OCI-LY7 (cell line): Measurements from ENCODE around the gene EEF1AKMT3. TPM values are rescaled to one million over a fixed set of nuclear protein-coding genes. Genes with fewer than 3 reads are reported as not detected.
"Not testable (repeated sequence)": the region's sequence is repeated elsewhere in the genome, so short reads cannot be mapped to it uniquely, and the experiment has no call there.

Experiments used
- BruUV-seq: library from RNA; stranded (reverse); fragments of 400-500 nt; replicated peaks from 2 replicates; lab custom pipeline; 2021; lab: Mats Ljungman, UMichigan
- CTCF ChIA-PET: fragments of 300-600 bp; sonication (Branson Sonifier 250); formaldehyde crosslinking; loops from one replicate; lab custom pipeline; 2022; ENCODE audit warnings: antibody characterized with exemption; ENCODE audit not compliant: unreplicated experiment; lab: Charles Lee
- POLR2A ChIA-PET: fragments of 300-600 bp; sonication (Branson Sonifier 250); formaldehyde crosslinking; loops from one replicate; lab custom pipeline; 2022; ENCODE audit warnings: antibody characterized with exemption; lab: Charles Lee
- DNase-seq: peaks from one replicate; pipeline ENCODE4 v3.0.0-alpha.2; 2015; ENCODE audit warnings: low spot score
- H2AFZ ChIP-seq: fragments of 200-600 bp; sonication (generic), shearing (Covaris generic); 2 replicates; pipeline ENCODE4 v1.6.1; 2014; ENCODE audit warnings: mild to moderate bottlenecking, antibody characterized with exemption, low read length, moderate library complexity
- H3K27ac ChIP-seq: fragments of 200-600 bp; sonication (generic); 2 replicates; pipeline ENCODE4 v1.5.1; 2014; ENCODE audit warnings: mixed run types, low read depth, mild to moderate bottlenecking, moderate library complexity, low read length, inconsistent platforms; ENCODE audit not compliant: poor library complexity, severe bottlenecking
- H3K36me3 ChIP-seq: fragments of 200-600 bp; sonication (generic); 2 replicates; pipeline ENCODE4 v1.6.1; 2014; ENCODE audit warnings: mild to moderate bottlenecking, antibody characterized with exemption, low read length, moderate library complexity, mixed read lengths; ENCODE audit not compliant: insufficient read depth
- H3K4me1 ChIP-seq: fragments of 200-600 bp; sonication (generic); 2 replicates; pipeline ENCODE4 v1.5.1; 2014; ENCODE audit warnings: mild to moderate bottlenecking, low read length; ENCODE audit not compliant: insufficient read depth, poor library complexity, severe bottlenecking
- H3K4me2 ChIP-seq: fragments of 200-600 bp; sonication (generic); 2 replicates; pipeline ENCODE4 v1.6.1; 2014; ENCODE audit warnings: mild to moderate bottlenecking, low read length
- H3K4me3 ChIP-seq: fragments of 200-600 bp; sonication (generic); 2 replicates; pipeline ENCODE4 v1.5.1; 2014; ENCODE audit warnings: mild to moderate bottlenecking, low read depth, low read length; ENCODE audit not compliant: poor library complexity, severe bottlenecking
- H3K79me2 ChIP-seq: fragments of 200-600 bp; sonication (generic); 2 replicates; pipeline ENCODE4 v1.6.1; 2016; ENCODE audit warnings: low read depth, mild to moderate bottlenecking, low read length, moderate library complexity, mixed read lengths; ENCODE audit not compliant: insufficient read depth
- H3K9me2 ChIP-seq: fragments of 200-600 bp; sonication (generic); 2 replicates; pipeline ENCODE4 v1.6.1; 2016; ENCODE audit warnings: mild to moderate bottlenecking, low read length, mixed read lengths; ENCODE audit not compliant: insufficient read depth
- H3K9me3 ChIP-seq: fragments of 200-600 bp; sonication (generic); 2 replicates; pipeline ENCODE4 v1.6.1; 2014; ENCODE audit warnings: mild to moderate bottlenecking, mixed run types, low read length, mixed read lengths
- H4K20me1 ChIP-seq: fragments of 200-600 bp; sonication (generic); 2 replicates; pipeline ENCODE4 v1.6.1; 2014; ENCODE audit warnings: mild to moderate bottlenecking, antibody characterized with exemption, low read length, moderate library complexity, mixed read lengths; ENCODE audit not compliant: insufficient read depth
- EZH2phosphoT487 ChIP-seq: fragments of 200-600 bp; sonication (generic); IDR thresholded peaks from 2 replicates; pipeline ENCODE4 v1.6.1; 2018; ENCODE audit warnings: low read depth, borderline replicate concordance, mild to moderate bottlenecking, mixed run types, antibody characterized with exemption, low read length, moderate library complexity, mixed read lengths
- intact Hi-C: fragments of 100-400 bp; cut with micrococcal nuclease; formaldehyde crosslinking; loops from one replicate; pipeline ENCODE4 v1.10.0; 2022; ENCODE audit not compliant: unreplicated experiment
- total RNA-seq, 2 experiments: library from RNA; depleted of rRNA in 1 of 2; stranded (reverse); fragments of >200 nt in 1 of 2; shearing (Covaris generic) in 1 of 2; gene quantifications; 2 replicates each; pipeline ENCODE4 v1.2.3, GENCODE V29; 2014 to 2022
- TF ChIP-seq, protein P1 (sequence below): fragments of 200-600 bp; sonication (generic); conservative IDR thresholded peaks from 2 replicates; pipeline ENCODE4 v1.5.1; 2014; ENCODE audit warnings: mild to moderate bottlenecking, antibody characterized with exemption, low read length, moderate library complexity, mixed read lengths

The EEF1AKMT3 gene
- total RNA-seq, 2 experiments from 2014 or later = 3.4 to 6.3 TPM

- H3K4me2 ChIP-seq = no peak overlapping the region
- intact Hi-C loops = no loop called here
- no peak for DNase-seq
- H3K79me2 ChIP-seq = no peaks in the 10 kb centered on the region
- no peaks in the 10 kb centered on the region for H3K4me1 ChIP-seq
- H3K9me2 ChIP-seq = no peaks in the 10 kb centered on the region
- peaks cover 13% of the 10 kb centered on the region; the same call in 1 of the 2 replicates for H3K36me3 ChIP-seq
- H4K20me1 ChIP-seq = no peaks in the 10 kb centered on the region
- ChIA-PET POLR2A (no interaction called here), CTCF (no interaction called here)
- H3K9me3 ChIP-seq = no peaks in the 10 kb centered on the region
- no peak overlapping the region for H3K27ac ChIP-seq
- no peak overlapping the region for H2AFZ ChIP-seq
- no TSS peak for BruUV-seq
- no peak for TF ChIP-seq EZH2phosphoT487
- TF ChIP-seq, protein P1, sequence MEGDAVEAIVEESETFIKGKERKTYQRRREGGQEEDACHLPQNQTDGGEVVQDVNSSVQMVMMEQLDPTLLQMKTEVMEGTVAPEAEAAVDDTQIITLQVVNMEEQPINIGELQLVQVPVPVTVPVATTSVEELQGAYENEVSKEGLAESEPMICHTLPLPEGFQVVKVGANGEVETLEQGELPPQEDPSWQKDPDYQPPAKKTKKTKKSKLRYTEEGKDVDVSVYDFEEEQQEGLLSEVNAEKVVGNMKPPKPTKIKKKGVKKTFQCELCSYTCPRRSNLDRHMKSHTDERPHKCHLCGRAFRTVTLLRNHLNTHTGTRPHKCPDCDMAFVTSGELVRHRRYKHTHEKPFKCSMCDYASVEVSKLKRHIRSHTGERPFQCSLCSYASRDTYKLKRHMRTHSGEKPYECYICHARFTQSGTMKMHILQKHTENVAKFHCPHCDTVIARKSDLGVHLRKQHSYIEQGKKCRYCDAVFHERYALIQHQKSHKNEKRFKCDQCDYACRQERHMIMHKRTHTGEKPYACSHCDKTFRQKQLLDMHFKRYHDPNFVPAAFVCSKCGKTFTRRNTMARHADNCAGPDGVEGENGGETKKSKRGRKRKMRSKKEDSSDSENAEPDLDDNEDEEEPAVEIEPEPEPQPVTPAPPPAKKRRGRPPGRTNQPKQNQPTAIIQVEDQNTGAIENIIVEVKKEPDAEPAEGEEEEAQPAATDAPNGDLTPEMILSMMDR = no peak
- no peak overlapping the region for H3K4me3 ChIP-seq
Measured at GRCh38 chr12:57816855-57817151, 44.4 kb downstream of the EEF1AKMT3 start.

GRCh38 chr12:57817261-57817989, 45.0 kb downstream of the EEF1AKMT3 start:
- no peak overlapping the region for H3K4me3 ChIP-seq
- ChIA-PET CTCF (interaction anchor here (1.4 kb wide), 1 partner anchor 15 kb away, joined by 4 read pairs; no protein-coding TSS in a partner anchor), POLR2A (interaction anchor here (0.7 to 1.7 kb wide), 2 partner anchors 84 to 279 kb away, joined by 4 to 5 read pairs; no protein-coding TSS in a partner anchor)
- H3K4me2 ChIP-seq = no peak overlapping the region
- intact Hi-C loops = no loop called here
- no peaks in the 10 kb centered on the region for H3K79me2 ChIP-seq
- no TSS peak for BruUV-seq
- no peaks in the 10 kb centered on the region for H3K9me3 ChIP-seq
- H3K27ac ChIP-seq = no peak overlapping the region
- peaks cover 15% of the 10 kb centered on the region; the same call in 1 of the 2 replicates for H3K36me3 ChIP-seq
- TF ChIP-seq, protein P1 = no peak
- no peak for TF ChIP-seq EZH2phosphoT487
- DNase-seq = no peak
- H2AFZ ChIP-seq = no peak overlapping the region
- H3K4me1 ChIP-seq = no peaks in the 10 kb centered on the region
- H4K20me1 ChIP-seq = no peaks in the 10 kb centered on the region
- no peaks in the 10 kb centered on the region for H3K9me2 ChIP-seq

- H3K4me3 ChIP-seq, H3K4me1 ChIP-seq, H3K79me2 ChIP-seq, H3K9me2 ChIP-seq, BruUV-seq, DNase-seq, H3K27ac ChIP-seq, H3K4me2 ChIP-seq, H3K9me3 ChIP-seq, intact Hi-C loops, H2AFZ ChIP-seq, H4K20me1 ChIP-seq: not testable (repeated sequence)
- ChIA-PET POLR2A (interaction anchor here (0.7 to 1.7 kb wide), 2 partner anchors 84 to 278 kb away, joined by 4 to 5 read pairs; no protein-coding TSS in a partner anchor), CTCF (interaction anchor here (1.4 kb wide), 1 partner anchor 16 kb away, joined by 4 read pairs; no protein-coding TSS in a partner anchor)
- H3K36me3 ChIP-seq = peaks cover 20% of the 10 kb centered on the region
Measured at GRCh38 chr12:57817990-57818331, 45.5 kb downstream of the EEF1AKMT3 start.

- intact Hi-C loops, H3K9me3 ChIP-seq, H3K79me2 ChIP-seq, CTCF ChIA-PET, H3K4me3 ChIP-seq, H3K4me2 ChIP-seq, H3K27ac ChIP-seq, H3K4me1 ChIP-seq, DNase-seq, H3K9me2 ChIP-seq, POLR2A ChIA-PET, H2AFZ ChIP-seq, H4K20me1 ChIP-seq: not testable (repeated sequence)
- BruUV-seq = TSS peak; percentile 25
- H3K36me3 ChIP-seq = peaks cover 42% of the 10 kb centered on the region
Measured at GRCh38 chr12:57820119-57820518, 47.7 kb downstream of the EEF1AKMT3 start.

DNA sequence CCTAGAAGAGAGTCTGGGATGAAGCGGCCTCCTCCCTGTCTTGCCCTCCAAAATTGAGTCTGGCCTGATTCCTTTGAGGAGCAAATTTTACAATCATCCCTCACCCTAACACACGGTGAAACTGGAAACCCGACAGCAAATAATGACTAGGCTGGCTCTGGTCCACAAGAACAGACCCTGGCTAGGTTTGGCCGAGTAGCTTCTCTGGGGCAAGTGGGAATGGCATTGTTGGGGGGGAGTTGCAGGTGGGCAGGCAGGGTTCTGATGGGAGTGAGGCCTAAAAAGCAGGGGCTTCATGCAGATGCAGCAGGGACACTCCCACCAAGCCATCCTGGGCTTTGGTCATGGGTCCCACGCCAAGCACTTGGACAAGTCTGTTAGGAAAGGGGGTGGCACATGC, 48.6 kb downstream of the EEF1AKMT3 start:
- DNase-seq, H3K9me2 ChIP-seq, H4K20me1 ChIP-seq, POLR2A ChIA-PET, H3K79me2 ChIP-seq, H3K4me1 ChIP-seq, H3K4me3 ChIP-seq, H3K9me3 ChIP-seq, H3K4me2 ChIP-seq, H2AFZ ChIP-seq, intact Hi-C loops, BruUV-seq, H3K27ac ChIP-seq, CTCF ChIA-PET: not testable (repeated sequence)
- peaks cover 50% of the 10 kb centered on the region for H3K36me3 ChIP-seq
